Hepatocyte (in vitro differentiated cells): ENCODE results near the gene SPRR2A.

Experiments used
- CTCF ChIP-seq: fragments of 200-600 bp; sonication (generic); IDR thresholded peaks from 2 replicates; pipeline ENCODE4 v1.5.1; 2016; ENCODE audit warnings: antibody characterized with exemption, mild to moderate bottlenecking; ENCODE audit not compliant: poor library complexity
- EZH2 ChIP-seq: fragments of 200-600 bp; sonication (generic); IDR thresholded peaks from 2 replicates; pipeline ENCODE4 v1.6.1; 2016; ENCODE audit warnings: antibody characterized with exemption, mild to moderate bottlenecking, borderline replicate concordance

GRCh38 chr1:153032677-153033308, 24.5 kb downstream of the SPRR2A start:
- no peak for TF ChIP-seq CTCF
- TF ChIP-seq EZH2: no peak
